ENCODE results near the gene SNHG17.
"Not testable (repeated sequence)": the region's sequence is repeated elsewhere in the genome, so short reads cannot be mapped to it uniquely, and the experiment has no call there.

The SNHG17 gene

GRCh38 chr20:38435555-38435939, 419 bp upstream of the SNHG17 start:
- peak; percentile 74 for DNase-seq (ENCODE audit: low read depth)
- TF ChIP-seq CTCF (IDR thresholded peaks at IDR 0.05; ENCODE audit: insufficient read depth, low read depth, low read length, missing control alignments), result no peak
- no peak overlapping the region for H3K4me3 ChIP-seq (ENCODE audit: low read length)

DNA sequence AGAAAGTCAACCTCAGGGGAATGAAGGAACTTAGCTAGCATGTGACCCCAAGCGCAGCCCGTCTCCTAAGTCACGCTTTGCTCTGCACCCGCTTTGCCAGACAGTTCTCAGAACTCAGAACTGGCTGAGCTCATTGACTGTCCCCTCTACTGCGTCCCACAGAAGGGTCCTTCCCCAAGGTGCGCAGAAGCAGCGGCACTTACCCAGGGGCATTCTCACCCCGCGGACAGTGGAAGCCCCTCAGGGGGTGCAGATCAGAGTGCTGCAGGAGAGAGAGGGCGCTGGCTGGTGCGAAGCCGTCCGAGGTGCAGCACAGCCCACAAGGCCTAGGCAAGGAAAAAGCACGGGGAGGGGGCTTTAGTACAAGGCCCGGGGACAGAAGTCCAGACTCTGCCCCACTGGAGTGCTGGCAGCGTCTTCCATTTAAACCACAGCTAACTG, 807 bp downstream of the SNHG17 start:
- DNase-seq (ENCODE audit: low read depth), result peak; percentile 21
- peak overlapping the region; percentile 96 for H3K4me3 ChIP-seq (ENCODE audit: low read length)
- TF ChIP-seq CTCF (IDR thresholded peaks at IDR 0.05; ENCODE audit: insufficient read depth, low read depth, low read length, missing control alignments), result no peak

DNA sequence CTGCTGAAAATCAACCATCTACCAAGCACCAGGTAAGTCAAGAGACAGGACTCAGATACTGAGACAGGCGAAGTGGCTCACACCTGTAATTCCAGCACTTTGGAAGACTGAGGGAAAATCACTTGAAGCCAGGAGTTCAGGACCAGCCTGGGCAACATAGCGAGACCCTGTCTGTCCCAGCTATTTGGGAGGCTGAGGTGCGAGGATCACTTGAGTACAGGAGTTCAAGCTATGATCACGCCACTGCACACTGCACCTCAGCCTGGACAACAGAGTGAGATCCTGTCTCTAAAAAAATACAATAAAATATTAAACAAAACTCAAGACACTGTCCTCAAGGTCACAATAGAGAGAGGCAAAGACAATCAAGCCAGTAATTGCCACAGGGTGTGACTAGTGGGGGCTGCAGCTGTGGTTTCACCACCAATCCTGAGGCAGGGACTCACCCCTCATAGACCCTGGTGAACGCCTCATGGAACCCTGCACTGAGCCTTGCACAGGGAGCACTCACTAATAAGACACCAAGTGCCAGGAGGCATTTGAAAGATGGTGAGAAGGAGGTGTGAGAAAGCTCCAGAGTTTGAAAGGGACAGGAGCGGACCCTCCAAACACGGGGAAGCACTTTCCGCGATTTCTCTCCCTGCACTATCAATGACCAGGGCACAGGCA, 1.7 kb downstream of the SNHG17 start:
- DNase-seq (ENCODE audit: low read depth), result no peak
- TF ChIP-seq CTCF (IDR thresholded peaks at IDR 0.05; ENCODE audit: insufficient read depth, low read depth, low read length, missing control alignments), result no peak
- peak overlapping the region; percentile 96 for H3K4me3 ChIP-seq (ENCODE audit: low read length)

GRCh38 chr20:38432870-38433269, 2.3 kb downstream of the SNHG17 start:
- peak overlapping the region; percentile 96 for H3K4me3 ChIP-seq (ENCODE audit: low read length)
- not testable (repeated sequence) for DNase-seq (ENCODE audit: low read depth)

GRCh38 chr20:38432292-38432691, 2.8 kb downstream of the SNHG17 start:
- H3K4me3 ChIP-seq (ENCODE audit: low read length), result no peak overlapping the region
- no peak for DNase-seq (ENCODE audit: low read depth)
- no peak for TF ChIP-seq CTCF (IDR thresholded peaks at IDR 0.05; ENCODE audit: insufficient read depth, low read depth, low read length, missing control alignments)

- no peak overlapping the region for H3K4me3 ChIP-seq (ENCODE audit: low read length)
- TF ChIP-seq CTCF (IDR thresholded peaks at IDR 0.05; ENCODE audit: insufficient read depth, low read depth, low read length, missing control alignments), result no peak
- no peak for DNase-seq (ENCODE audit: low read depth)
Measured at GRCh38 chr20:38430679-38431325, 4.3 kb downstream of the SNHG17 start.

DNA sequence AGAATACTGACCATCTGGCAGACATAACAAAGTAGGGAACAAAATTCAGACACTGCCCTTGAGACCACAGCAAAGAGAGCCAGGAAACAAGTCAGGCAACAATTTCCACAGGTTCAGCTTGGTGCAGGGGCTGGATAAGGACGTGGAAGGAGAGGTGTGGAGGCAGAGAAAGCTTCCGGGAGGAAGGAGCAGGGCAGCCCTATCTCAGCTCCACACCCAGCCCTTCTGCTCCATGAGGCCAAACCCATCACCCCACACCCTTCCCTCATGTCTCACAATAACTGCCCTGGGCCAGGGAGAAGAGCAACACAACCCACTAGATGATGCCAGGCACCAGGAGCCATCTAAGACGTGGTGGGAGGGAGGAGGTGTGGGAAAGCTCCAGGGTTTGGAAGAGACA, 5.8 kb downstream of the SNHG17 start:
- TF ChIP-seq CTCF (IDR thresholded peaks at IDR 0.05; ENCODE audit: insufficient read depth, low read depth, low read length, missing control alignments), result no peak
- H3K4me3 ChIP-seq (ENCODE audit: low read length), result no peak overlapping the region
- no peak for DNase-seq (ENCODE audit: low read depth)
